NCI-H446 treated with DMSO at 0.1 percent for 48 hours (cell line): Measurements from ENCODE around the gene GSG1L2.

Source experiments
- DNase-seq: peaks from one replicate; lab custom pipeline; 2025; lab: John Stamatoyannopoulos, UW

The GSG1L2 gene

DNA sequence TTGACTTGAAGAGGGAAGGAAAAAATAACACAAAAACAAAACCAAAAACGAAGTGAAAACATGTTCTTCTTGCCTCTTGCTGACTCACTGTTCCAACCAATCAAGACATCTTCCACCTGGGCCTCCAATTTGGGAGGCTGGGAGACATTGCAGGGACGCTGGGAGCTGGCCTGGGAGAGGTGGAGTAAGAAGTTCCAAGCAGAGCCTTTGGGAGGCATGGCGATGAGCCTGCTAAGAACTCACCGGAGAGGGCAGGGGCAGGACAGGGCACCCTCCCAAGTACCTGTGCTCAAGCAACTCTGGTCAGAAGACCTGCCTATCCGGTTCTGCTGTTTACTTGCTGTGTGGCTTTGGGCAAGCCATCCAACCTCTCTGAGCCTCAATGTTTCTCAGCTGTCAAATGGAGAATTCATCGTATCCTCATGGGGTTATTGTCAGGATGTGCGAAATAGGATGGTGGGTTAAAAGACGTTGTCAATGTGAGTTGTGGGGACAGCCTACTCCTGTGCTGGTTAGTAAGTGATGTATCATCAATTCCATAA is 3.0 kb upstream of the GSG1L2 start:
- DNase-seq, result no peak

- no peak for DNase-seq
Measured at GRCh38 chr17:9824094-9824493, 2.2 kb upstream of the GSG1L2 start.

- no peak for DNase-seq
Measured at GRCh38 chr17:9820448-9820847, 1.4 kb downstream of the GSG1L2 start.

DNA sequence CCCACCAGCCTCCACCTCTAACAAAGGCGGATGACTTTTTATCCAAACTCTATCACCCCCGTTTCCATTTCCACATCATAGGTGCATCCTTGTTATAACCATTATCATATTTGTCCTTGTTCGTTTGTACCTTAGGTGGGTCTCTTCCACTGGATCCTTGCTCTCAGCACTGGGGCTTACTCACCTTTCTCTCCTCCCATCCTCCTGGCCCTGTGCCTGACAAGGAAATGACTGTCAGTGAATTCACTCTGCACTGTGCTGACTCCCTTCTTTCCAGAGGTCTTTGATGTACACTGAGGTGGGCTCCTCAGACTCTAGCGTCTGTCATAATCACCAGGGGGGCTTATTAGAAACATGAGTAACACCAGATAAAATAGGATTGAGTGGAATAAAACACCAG is 3.1 kb downstream of the GSG1L2 start:
- DNase-seq, result no peak

GRCh38 chr17:9817086-9817485 is 4.8 kb downstream of the GSG1L2 start:
- no peak for DNase-seq

DNA sequence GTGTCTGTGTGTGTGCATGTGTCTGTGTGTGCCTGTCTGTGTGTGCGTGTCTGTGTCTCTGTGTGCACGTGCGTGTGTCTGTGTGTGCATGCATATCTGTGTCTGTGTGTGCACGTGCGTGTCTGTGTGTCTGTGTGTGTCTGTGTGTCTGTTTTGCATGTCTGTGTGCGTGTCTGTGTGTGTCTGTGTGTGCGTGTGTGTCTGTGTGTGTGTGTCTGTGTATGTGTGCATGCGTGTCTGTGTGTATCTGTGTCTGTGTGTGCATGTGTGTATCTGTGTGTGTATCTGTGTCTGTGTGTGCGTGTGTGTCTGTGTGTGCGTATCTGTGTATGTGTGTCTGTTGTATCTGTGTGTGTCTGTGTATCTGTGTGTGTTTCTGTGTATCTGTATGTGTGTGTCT is 5.4 kb downstream of the GSG1L2 start:
- DNase-seq, result no peak

DNA sequence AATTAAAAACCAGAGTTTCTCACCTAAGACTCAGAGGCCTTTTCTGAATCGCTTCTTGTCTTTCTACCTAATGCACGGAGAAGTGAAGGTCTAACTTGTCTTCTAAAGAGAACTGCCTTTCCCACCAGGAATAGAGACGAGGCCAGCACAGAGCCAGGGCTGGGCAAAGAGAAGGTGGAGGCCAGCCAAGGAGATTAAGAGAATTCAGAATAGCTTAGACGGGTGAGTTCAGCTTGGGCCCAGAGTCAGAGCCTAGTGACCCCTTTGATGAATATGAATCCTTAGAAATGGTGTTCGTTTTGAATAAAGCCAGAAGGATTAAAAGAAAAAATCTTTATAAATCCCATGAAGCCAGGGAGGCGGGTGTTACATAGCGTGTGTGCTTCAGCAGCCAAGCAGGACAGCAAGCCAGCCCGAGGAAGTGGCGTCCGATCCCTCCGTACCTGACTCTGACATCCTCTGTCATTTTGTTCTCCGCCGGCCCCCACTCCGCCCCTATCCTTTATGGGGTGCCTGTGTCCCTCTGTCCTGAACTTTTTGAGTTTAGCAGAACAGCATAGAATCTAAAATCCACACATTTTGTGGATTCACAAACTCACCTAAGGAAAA is 7.4 kb downstream of the GSG1L2 start:
- no peak for DNase-seq

DNA sequence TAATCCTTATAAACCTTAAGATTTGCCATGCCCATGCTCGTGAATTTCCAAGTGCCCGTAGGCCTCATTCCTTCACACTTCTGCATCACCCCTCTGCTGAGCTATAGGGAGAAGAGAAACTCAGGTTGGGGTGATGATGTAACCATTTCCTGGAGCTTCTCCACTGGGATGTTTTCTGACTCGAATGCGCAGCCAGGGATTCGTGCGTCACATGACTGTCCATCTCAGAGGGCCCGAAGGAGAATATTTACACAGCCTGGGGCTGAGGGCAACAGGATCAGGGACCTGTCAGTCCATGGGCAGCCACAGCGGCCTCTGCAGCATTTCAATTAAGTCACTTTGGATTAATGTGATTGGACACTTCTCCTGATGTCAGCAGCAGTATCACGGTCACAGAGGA is 8.7 kb downstream of the GSG1L2 start:
- DNase-seq, result no peak

DNA sequence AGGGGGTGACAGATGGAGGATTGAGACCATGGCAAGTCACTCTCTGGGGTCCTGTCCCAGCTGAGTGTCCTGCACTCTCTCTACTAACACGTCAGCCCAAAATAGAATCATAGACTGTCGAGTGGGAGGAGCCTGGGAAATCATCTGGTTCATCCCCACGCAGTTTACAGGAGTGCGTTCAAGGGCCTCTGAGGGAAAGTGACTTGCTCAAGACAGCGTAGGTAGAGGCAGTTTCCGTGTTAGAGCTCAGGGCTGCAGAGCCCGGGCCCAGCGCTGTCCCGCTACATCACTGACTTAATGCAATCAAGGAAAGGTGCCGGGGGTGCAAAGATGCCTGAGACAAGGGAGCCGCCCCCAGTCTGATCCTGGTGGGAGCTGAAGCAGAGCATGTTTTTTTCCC is 10.3 kb downstream of the GSG1L2 start:
- no peak for DNase-seq

- no peak for DNase-seq
Measured at GRCh38 chr17:9811086-9811485, 10.8 kb downstream of the GSG1L2 start.

DNA sequence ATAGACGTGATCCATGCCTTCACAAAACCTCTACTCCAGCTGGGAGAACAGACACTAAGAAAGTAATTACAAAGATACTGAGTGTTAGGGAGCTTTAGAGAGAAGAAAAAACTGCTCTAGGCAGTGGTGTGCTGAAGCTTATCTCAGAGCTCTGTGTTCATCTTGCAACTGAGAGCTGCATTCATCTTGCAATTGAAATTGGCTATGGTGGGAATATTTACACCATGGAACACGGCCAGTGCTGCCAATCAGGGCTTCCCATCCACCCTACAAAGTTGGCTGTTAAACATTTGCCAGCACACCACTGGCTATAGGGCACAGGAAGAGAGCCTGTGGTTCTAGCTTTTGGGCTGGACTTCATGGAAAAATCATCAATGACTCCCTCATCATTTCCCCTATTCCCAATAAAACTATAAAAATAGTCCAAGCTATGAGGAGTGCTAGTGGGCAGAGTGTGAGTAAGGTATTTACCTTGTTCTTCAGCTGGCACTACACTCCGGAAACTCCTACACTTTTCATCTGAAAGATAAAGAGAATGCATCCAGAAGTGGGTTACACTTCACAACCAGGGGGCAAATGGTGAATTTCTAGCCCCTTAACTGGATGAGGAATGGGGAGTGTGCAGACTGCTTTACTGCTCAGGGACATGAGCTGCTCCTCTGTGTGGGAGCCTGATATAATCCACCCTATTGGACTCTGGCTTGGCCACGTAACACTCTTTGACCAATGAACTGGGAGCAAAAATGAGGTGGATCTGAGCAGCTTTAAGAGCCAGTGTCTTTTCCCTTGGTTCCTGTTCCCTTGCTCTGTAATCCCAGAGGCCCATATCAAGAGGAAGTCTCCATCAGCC is 11.6 kb downstream of the GSG1L2 start:
- DNase-seq, result no peak

- no peak for DNase-seq
Measured at GRCh38 chr17:9809409-9809808, 12.5 kb downstream of the GSG1L2 start.

DNA sequence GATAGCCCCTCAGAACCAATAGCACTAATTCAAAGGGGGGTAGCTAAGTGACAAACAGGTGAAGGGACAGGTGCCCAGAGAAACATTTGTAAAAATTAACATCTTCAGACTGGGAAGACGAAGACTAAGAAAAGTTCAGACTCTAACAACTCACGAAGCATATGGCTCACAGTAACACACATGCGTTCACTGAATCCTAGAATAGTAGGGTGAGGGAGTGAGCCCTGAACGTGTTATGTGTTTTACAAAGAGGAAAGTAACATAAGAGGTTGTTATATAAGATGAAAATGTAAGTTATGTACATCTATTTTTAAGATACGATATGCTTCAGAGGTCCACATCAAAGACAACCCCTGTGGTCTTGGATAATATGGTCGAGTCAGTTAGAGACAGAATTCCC is 15.2 kb downstream of the GSG1L2 start:
- no peak for DNase-seq

DNA sequence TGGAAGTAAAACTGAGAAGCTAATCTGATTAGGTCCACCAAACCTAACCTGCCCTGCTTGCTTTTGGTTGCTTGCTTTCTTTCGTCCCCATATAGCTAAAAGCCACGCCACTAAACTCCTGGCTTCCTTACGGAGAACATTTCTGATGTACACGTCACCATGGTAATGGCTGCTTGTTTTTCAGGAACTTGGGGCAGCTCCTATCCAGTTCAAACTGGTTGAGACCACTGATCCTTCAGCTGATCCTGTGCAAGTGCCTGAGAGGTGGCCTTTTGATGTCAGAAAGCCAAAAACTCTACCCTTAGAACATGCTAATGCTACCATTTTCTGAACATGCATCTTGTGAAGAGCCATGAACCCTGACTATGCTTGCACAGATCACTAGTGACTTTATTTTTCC is 16.1 kb downstream of the GSG1L2 start:
- no peak for DNase-seq

DNA sequence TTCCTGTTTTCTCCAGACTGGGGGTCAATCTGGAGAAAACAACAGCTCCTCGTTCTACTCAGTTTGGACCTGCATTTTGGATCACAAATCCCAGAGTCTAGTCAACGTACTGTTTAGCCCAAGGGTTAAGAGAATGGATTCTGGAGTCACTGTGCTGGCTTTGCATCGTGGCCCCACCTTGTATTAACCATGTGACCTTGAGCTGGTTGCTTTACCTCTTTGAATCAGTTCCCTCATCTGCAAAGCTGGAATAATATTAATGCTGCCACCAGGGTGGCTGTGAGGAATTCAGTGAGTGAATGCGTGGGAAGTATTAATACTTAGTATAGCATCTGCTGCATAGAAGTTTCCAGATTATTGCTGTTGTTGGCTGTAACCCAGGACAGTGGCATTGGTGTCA is 19.2 kb downstream of the GSG1L2 start:
- no peak for DNase-seq

DNA sequence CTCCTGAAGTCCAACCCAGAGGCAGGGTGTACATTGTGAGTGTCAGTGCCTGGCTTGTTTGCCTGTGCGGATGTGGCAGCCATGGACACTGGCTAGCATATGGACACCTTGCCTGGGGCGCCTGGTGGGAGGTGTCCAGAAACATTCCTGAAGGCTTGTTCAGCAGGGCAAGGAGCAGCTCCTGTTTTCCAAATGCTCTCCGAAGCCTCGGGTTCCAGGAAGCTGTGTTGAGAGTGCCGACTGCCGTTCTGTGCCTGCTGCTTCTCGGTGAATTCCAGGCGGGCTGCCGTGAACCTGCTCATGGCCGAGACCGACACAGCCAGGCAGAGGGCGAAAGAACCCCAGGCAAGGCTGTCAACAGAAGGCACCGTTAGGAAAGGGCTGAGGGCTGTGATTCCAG is 19.6 kb downstream of the GSG1L2 start:
- no peak for DNase-seq

GRCh38 chr17:9801505-9801904 is 20.4 kb downstream of the GSG1L2 start:
- no peak for DNase-seq

DNA sequence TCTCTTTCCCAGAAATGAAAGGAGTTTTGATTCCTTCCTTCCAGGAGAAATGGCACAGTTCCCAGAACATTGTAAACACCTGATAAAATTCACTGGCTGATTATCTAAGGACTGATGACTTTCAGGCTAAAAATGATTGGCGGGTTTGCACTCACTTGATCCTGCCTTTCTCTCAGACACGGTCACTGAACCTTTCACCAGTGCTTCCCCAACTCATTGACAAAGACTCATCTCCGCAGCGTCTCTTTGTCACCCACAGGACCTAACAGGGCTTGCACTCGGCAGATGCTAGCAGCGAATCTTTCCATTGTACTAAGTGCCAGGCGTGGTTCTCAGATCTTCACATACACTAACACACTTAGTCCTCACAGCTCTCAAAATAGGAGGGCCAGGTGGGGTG is 23.2 kb downstream of the GSG1L2 start:
- no peak for DNase-seq

GRCh38 chr17:9798008-9798407 is 23.9 kb downstream of the GSG1L2 start:
- no peak for DNase-seq

DNA sequence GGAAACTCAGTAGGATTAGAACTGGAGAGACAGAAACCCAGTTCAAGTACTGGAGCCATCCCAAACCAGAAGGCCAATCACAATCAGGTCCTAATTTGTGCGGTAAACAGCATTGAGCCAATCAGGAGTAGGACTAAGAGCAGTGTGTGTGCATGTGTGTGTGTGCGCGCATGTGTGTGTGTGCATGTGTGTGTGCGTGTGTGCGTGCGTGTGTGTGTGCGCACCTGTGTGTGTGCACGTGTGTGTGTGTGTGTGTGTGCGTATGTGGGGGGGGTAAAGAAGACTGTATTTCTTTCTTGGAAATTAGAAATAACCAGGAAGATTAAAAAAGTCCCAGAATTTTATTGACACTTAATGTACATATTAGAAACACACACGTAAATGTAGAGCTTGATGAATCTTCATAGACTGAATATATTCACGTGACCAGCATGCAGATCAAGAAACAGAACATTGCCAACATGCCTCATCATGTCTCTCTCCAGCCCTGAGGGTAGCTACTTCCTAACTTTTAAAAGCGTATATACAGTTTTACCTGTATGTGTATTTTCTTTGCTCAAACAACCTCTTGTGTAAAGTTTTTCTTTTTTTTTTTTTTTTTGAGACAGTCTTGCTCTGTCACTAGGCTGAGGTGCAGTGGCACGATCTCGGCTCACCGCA is 29.6 kb downstream of the GSG1L2 start:
- no peak for DNase-seq

DNA sequence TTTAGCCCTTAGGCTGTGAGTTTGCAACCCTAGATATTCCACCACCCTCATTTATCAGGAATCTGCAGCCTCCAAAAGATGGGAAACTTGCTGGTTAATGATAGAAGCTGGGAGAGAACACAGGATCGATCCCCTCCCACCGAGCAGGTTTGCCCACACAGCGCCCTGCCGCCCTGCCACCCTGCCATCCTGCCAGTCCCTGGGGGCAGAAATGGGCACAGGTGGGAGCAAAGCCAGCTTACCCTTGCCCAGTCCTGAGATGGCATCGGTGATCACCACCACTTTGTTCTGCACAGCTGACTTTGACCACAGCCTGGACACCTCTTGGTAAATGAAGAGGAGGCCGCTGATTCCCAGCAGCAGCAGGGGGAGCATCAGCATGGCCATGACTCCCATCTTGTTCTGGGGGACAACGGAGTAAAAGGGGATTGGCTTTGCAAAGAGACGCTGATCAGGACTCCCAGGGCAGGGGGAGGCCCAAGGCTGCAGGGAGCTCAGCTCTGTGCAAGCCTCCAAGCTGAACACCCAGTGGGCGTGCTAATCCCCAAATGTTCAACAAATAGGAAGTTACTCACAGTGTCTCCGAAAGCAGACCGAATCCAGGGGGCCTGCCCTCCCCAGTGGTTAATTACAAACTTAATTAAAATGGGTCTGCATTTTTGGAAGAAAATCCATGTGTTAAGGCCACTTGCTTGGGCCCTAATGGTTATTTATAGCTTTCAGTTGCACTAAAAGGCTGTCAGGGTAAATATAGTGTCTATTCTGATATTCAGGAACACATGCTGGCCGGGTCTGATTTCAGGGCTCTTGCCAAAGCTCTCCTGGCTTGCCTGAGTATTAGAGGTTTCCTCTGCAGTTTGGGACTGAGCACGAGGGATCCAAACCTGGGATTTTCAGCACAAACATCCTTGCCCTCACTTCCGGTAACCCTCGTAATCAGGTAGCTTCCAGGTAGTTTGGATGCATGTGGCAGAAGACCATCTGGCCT is 30.7 kb downstream of the GSG1L2 start, which contains the start of gene DHRS7C:
Gene DHRS7C (minus strand): TSS at position 704 of the 988 bp plus-strand sequence. CDS start 308 bp downstream, at position 396.
- DNase-seq, result no peak

DNA sequence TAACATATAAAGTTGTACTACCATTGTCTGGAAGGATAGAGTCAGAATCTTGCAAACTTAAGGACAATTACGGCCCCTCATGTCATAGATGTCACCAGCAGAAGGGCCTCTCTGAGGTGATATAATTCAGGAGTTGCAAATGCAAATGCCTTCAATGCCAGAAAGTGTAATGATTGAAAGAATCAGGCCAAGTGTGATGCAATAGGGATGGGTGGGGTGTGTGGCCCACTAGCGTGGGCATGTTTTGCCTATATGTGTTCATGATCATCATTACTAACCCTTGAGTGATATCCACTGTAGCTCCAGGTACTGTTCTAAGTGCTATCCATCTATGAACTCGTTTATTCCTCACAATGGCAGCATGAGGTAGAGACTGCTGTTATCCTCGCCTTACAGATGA is 31.6 kb downstream of the GSG1L2 start:
- DNase-seq, result no peak
